Measurements from ENCODE around the gene FBRSL1. TPM values are rescaled to one million over a fixed set of nuclear protein-coding genes. Genes with fewer than 3 reads are reported as not detected.

Gene FBRSL1
- polyA plus RNA-seq, 3 donors, result 0.39 to 28.7 (median 0.74) TPM

- peaks cover 2% of the 10 kb centered on the region for H4K20me1 ChIP-seq (ENCODE audit: insufficient read depth, low read length)
- no peaks in the 10 kb centered on the region for H3K36me3 ChIP-seq (replicated peaks in 1 of 2; ENCODE audit: control insufficient read depth in 1 of 2, insufficient read depth in 2 of 2, low read length in 2 of 2)
- H3K27ac Mint-ChIP-seq, result peak overlapping the region in 1 of 7 donors; percentile 61
- H3K4me1 ChIP-seq (ENCODE audit: control insufficient read depth in 1 of 2, insufficient read depth in 2 of 2, low read length in 2 of 2), result peaks cover 32 to 43% of the 10 kb centered on the region in 2 donors
- no peaks in the 10 kb centered on the region for H3K36me3 Mint-ChIP-seq
- intact Hi-C loops (cut with micrococcal nuclease), result no loop called here
- H2AFZ ChIP-seq (ENCODE audit: insufficient read depth, low read depth, low read length, poor library complexity, severe bottlenecking), result no peak overlapping the region
- no peak for TF ChIP-seq CTCF (IDR thresholded peaks at IDR 0.05)
- no peaks in the 10 kb centered on the region for H3K79me2 ChIP-seq (ENCODE audit: insufficient read depth, low read length)
- H3K4me1 Mint-ChIP-seq, result peaks cover 23% of the 10 kb centered on the region
- H3K27me3 ChIP-seq (ENCODE audit: control insufficient read depth in 2 of 2, insufficient read depth in 2 of 2, low read length in 2 of 2), result no peaks in the 10 kb centered on the region
- no peak for DNase-seq
- no peak overlapping the region for H3K9ac ChIP-seq (ENCODE audit: insufficient read depth, low read length, poor library complexity, severe bottlenecking)
- no peak overlapping the region for H3K4me3 ChIP-seq (replicated peaks in 1 of 3; ENCODE audit: low read depth in 2 of 3, low read length in 3 of 3)
- no peak overlapping the region for H3K27ac ChIP-seq (ENCODE audit: low read depth in 1 of 2, low read length in 2 of 2)
- peaks cover 0 to 6% of the 10 kb centered on the region in 2 donors for H3K9me3 ChIP-seq (replicated peaks in 1 of 2; ENCODE audit: control insufficient read depth in 1 of 2, insufficient read depth in 1 of 2, low read length in 2 of 2)
- H3K4me3 Mint-ChIP-seq, result no peak overlapping the region
- peaks cover 0 to 18% (median 16%) of the 10 kb centered on the region in 3 donors for H3K27me3 Mint-ChIP-seq (ENCODE audit: low read depth in 3 of 3)
- peaks cover 0 to 11% (median 7%) of the 10 kb centered on the region in 7 donors for H3K9me3 Mint-ChIP-seq
- no peak overlapping the region for H3K4me2 ChIP-seq (replicated peaks; ENCODE audit: extremely low read depth, low read length, poor library complexity, severe bottlenecking)
- WGBS (ENCODE audit: insufficient coverage), result 90% methylated on average over 10 of the region's 10 CpGs
Observed at GRCh38 chr12:132464820-132465219, 25.1 kb upstream of the FBRSL1 start.

GRCh38 chr12:132465269-132466190 is 24.4 kb upstream of the FBRSL1 start:
- Histone ChIP-seq H4K20me1 (ENCODE audit: insufficient read depth, low read length) (peaks cover 2% of the 10 kb centered on the region), H3K4me1 (ENCODE audit: control insufficient read depth in 1 of 2, insufficient read depth in 2 of 2, low read length in 2 of 2) (peaks cover 33 to 49% of the 10 kb centered on the region in 2 donors), H3K36me3 (replicated peaks in 1 of 2; ENCODE audit: control insufficient read depth in 1 of 2, insufficient read depth in 2 of 2, low read length in 2 of 2) (no peaks in the 10 kb centered on the region), H3K27me3 (ENCODE audit: control insufficient read depth in 2 of 2, insufficient read depth in 2 of 2, low read length in 2 of 2) (no peaks in the 10 kb centered on the region), H3K9me3 (replicated peaks in 1 of 2; ENCODE audit: control insufficient read depth in 1 of 2, insufficient read depth in 1 of 2, low read length in 2 of 2) (peaks cover 0 to 2% of the 10 kb centered on the region in 2 donors), H3K4me2 (replicated peaks; ENCODE audit: extremely low read depth, low read length, poor library complexity, severe bottlenecking) (no peak overlapping the region), H3K79me2 (ENCODE audit: insufficient read depth, low read length) (no peaks in the 10 kb centered on the region), H3K27ac (ENCODE audit: low read depth in 1 of 2, low read length in 2 of 2) (no peak overlapping the region), H3K9ac (ENCODE audit: insufficient read depth, low read length, poor library complexity, severe bottlenecking) (no peak overlapping the region), H3K4me3 (replicated peaks in 1 of 3; ENCODE audit: low read depth in 2 of 3, low read length in 3 of 3) (no peak overlapping the region), H2AFZ (ENCODE audit: insufficient read depth, low read depth, low read length, poor library complexity, severe bottlenecking) (no peak overlapping the region)
- H3K4me3 Mint-ChIP-seq, result no peak overlapping the region
- peak overlapping the region in 1 of 7 donors; percentile 61 for H3K27ac Mint-ChIP-seq
- H3K9me3 Mint-ChIP-seq, result peaks cover 0 to 7% (median 3%) of the 10 kb centered on the region in 7 donors
- intact Hi-C loops (cut with micrococcal nuclease), result no loop called here
- H3K4me1 Mint-ChIP-seq, result peaks cover 27% of the 10 kb centered on the region
- peaks cover 0 to 22% (median 16%) of the 10 kb centered on the region in 3 donors for H3K27me3 Mint-ChIP-seq (ENCODE audit: low read depth in 3 of 3)
- no peaks in the 10 kb centered on the region for H3K36me3 Mint-ChIP-seq
- WGBS (ENCODE audit: insufficient coverage), result 71% methylated on average over 11 of the region's 17 CpGs
- TF ChIP-seq CTCF (IDR thresholded peaks at IDR 0.05), result no peak
- DNase-seq, result no peak
